ENCODE data around the gene TMIGD2. TPM values are rescaled to one million over a fixed set of nuclear protein-coding genes. Genes with fewer than 3 reads are reported as not detected.

The TMIGD2 gene
- total and polyA plus RNA-seq, 5 experiments from 2014 or later = 41.6 to 105 (median 65.8) TPM

GRCh38 chr19:4272894-4273293, 29.3 kb downstream of the TMIGD2 start:
- no peak for ATAC-seq
- Mint-ChIP-seq H3K36me3 (peaks cover 0 to 29% (median 13%) of the 10 kb centered on the region in 3 donors), H3K9me3 (no peaks in the 10 kb centered on the region), H3K4me3 (no peak overlapping the region), H3K27me3 (no peaks in the 10 kb centered on the region), H3K4me1 (peaks cover 0 to 4% (median 0%) of the 10 kb centered on the region in 4 donors), H3K27ac (peak overlapping the region in 2 of 10 donors; percentile 24 to 29)
- DNase-seq = no peak
- POLR2A ChIA-PET = no interaction called here

- Mint-ChIP-seq H3K4me3 (no peak overlapping the region), H3K36me3 (peaks cover 4 to 66% (median 21%) of the 10 kb centered on the region in 3 donors), H3K27me3 (no peaks in the 10 kb centered on the region), H3K9me3 (no peaks in the 10 kb centered on the region), H3K27ac (peak overlapping the region in 2 of 10 donors; percentile 48 to 59), H3K4me1 (peaks cover 13 to 33% (median 30%) of the 10 kb centered on the region in 4 donors)
- POLR2A ChIA-PET = interaction anchor here (3.0 to 3.8 kb wide), 2 partner anchors 74 to 84 kb away, joined by 15 to 18 read pairs; partner anchors contain the start of gene MPND
- DNase-seq = no peak
- ATAC-seq = no peak
Observed at GRCh38 chr19:4268816-4269430, 33.3 kb downstream of the TMIGD2 start.

- ATAC-seq (no peak), DNase-seq (no peak)
- POLR2A ChIA-PET = interaction anchor here (0.7 to 3.8 kb wide), 7 partner anchors 33 to 257 kb away, joined by 4 to 18 read pairs (median 6); partner anchors contain the start of genes MPND and SH3GL1
- H3K36me3 Mint-ChIP-seq = peaks cover 4 to 74% (median 21%) of the 10 kb centered on the region in 3 donors
- no peaks in the 10 kb centered on the region for H3K9me3 Mint-ChIP-seq
- no peaks in the 10 kb centered on the region for H3K27me3 Mint-ChIP-seq
- no peak overlapping the region for H3K4me3 Mint-ChIP-seq
- peak overlapping the region in 5 of 10 donors; percentile 24 to 59 (median 48) for H3K27ac Mint-ChIP-seq
- peaks cover 13 to 34% (median 32%) of the 10 kb centered on the region in 4 donors for H3K4me1 Mint-ChIP-seq
Observed at GRCh38 chr19:4267901-4268815, 34.0 kb downstream of the TMIGD2 start.

GRCh38 chr19:4267101-4267900, 34.9 kb downstream of the TMIGD2 start:
- Mint-ChIP-seq H3K4me1 (peaks cover 13 to 34% (median 33%) of the 10 kb centered on the region in 4 donors), H3K9me3 (no peaks in the 10 kb centered on the region), H3K27me3 (no peaks in the 10 kb centered on the region), H3K4me3 (peak overlapping the region in 1 of 10 donors; percentile 22), H3K27ac (peak overlapping the region in 7 of 10 donors; percentile 12 to 75 (median 70)), H3K36me3 (peaks cover 4 to 81% (median 21%) of the 10 kb centered on the region in 3 donors)
- peak; percentile 60 to 72 for ATAC-seq
- peak; percentile 43 to 81 (median 58) for DNase-seq
- POLR2A ChIA-PET = interaction anchor here (0.7 to 3.8 kb wide), 8 partner anchors 34 to 258 kb away, joined by 3 to 18 read pairs (median 6); partner anchors contain the start of genes MPND and SH3GL1

- H3K9me3 Mint-ChIP-seq = no peaks in the 10 kb centered on the region
- peaks cover 4 to 82% (median 14%) of the 10 kb centered on the region in 3 donors for H3K36me3 Mint-ChIP-seq
- H3K27ac Mint-ChIP-seq = peak overlapping the region in 6 of 10 donors; percentile 11 to 88 (median 54)
- H3K27me3 Mint-ChIP-seq = no peaks in the 10 kb centered on the region
- DNase-seq (no peak), ATAC-seq (no peak)
- peak overlapping the region in 1 of 10 donors; percentile 40 for H3K4me3 Mint-ChIP-seq
- POLR2A ChIA-PET = interaction anchor here (0.7 to 3.8 kb wide), 6 partner anchors 77 to 281 kb away, joined by 3 to 18 read pairs (median 6); partner anchors contain the start of genes EEF2, MPND and SH3GL1
- peaks cover 13 to 34% (median 33%) of the 10 kb centered on the region in 4 donors for H3K4me1 Mint-ChIP-seq
Observed at GRCh38 chr19:4266253-4267000, 35.8 kb downstream of the TMIGD2 start.

DNA sequence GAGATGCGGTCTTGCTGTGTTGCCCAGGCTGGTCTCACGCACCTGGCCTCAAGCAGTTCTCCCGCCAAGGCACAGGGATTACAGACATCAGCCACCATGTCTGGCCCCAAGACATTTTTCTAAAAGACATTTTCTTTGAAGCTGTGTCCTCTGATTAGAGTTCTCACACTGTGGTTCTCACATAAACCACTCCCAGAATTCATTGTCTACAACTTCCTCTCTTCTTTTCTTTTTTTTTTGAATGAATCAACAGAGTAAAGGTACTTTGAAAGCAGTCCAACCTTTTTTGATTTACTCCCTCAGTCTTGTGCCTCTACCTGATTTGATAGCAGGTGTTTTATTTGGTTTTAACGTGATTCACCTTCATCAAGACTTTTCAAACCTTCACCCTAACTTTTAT, 37.4 kb downstream of the TMIGD2 start:
- peak; percentile 59 to 78 for ATAC-seq
- H3K4me3 Mint-ChIP-seq = peak overlapping the region in 8 of 10 donors; percentile 29 to 72 (median 54)
- POLR2A ChIA-PET = interaction anchor here (0.7 to 2.3 kb wide), 4 partner anchors 16 to 388 kb away, joined by 3 to 8 read pairs (median 5); partner anchors contain the start of gene MPND
- peaks cover 4 to 86% (median 16%) of the 10 kb centered on the region in 3 donors for H3K36me3 Mint-ChIP-seq
- H3K27ac Mint-ChIP-seq = peak overlapping the region; percentile 10 to 91 (median 77)
- H3K27me3 Mint-ChIP-seq = no peaks in the 10 kb centered on the region
- H3K4me1 Mint-ChIP-seq = peaks cover 15 to 36% (median 33%) of the 10 kb centered on the region in 4 donors
- DNase-seq = peak in 3 of 10 donors; percentile 52 to 55 (median 55)
- H3K9me3 Mint-ChIP-seq = no peaks in the 10 kb centered on the region

DNA sequence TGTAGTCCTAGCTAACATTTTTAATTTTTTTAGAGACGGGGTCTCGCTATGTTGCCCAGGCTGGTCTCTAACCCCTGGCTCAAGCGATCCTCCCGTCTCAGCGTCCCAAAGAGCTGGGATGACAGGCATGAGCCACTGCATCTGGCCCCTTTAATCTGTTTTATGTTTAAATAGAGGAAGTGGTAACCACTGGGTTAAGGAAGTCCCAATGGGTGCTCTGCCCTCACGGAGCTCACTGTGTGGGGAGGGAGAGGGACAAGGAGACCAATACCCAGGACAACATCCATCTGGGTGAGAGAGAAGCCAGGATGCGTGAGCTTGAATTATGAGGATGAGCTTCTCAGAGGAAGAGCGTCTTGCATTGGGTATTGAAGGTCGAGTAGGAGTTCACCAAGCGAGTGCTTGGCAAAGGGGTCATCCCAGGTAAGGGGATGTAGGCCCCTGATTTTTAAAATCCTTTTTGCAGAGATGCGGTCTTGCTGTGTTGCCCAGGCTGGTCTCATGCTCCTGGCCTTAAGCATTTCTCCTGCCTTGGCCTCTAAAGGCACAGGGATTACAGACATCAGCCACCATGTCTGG, 41.5 kb downstream of the TMIGD2 start:
- Mint-ChIP-seq H3K4me3 (peak overlapping the region in 2 of 10 donors; percentile 48 to 49), H3K36me3 (peaks cover 0 to 89% (median 14%) of the 10 kb centered on the region in 3 donors), H3K27ac (peak overlapping the region in 1 of 10 donors; percentile 24), H3K4me1 (peaks cover 6 to 19% (median 14%) of the 10 kb centered on the region in 4 donors), H3K27me3 (no peaks in the 10 kb centered on the region), H3K9me3 (no peaks in the 10 kb centered on the region)
- POLR2A ChIA-PET = interaction anchor here (1.2 kb wide), 1 partner anchor 106 kb away, joined by 3 read pairs; no protein-coding TSS in a partner anchor
- ATAC-seq (no peak), DNase-seq (no peak)

DNA sequence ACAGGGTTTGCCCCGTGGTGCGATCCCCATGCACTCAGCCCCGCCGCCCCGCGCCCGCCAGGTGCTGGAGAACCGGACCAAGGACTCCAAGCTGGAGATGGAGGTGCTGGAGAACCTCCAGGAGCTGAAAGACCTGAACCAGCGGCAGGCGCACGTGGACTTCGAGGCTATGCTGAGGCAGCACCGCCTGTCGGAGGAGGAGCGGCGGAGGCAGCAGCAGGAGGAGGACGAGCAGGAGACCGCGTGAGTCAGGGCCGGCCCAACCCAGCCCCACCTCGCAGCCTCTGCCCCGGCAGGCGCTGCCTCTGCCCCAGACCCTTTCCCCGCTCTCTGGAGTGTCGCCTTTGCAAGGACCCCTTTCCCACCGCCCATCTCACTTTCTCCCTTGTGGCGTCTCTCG, 44.0 kb downstream of the TMIGD2 start:
- peaks cover 6 to 90% (median 38%) of the 10 kb centered on the region in 3 donors for H3K36me3 Mint-ChIP-seq
- no peaks in the 10 kb centered on the region for H3K27me3 Mint-ChIP-seq
- DNase-seq = no peak
- peaks cover 2 to 7% (median 3%) of the 10 kb centered on the region in 4 donors for H3K4me1 Mint-ChIP-seq
- POLR2A ChIA-PET = no interaction called here
- H3K27ac Mint-ChIP-seq = peak overlapping the region in 1 of 10 donors; percentile 65
- H3K4me3 Mint-ChIP-seq = no peak overlapping the region
- no peaks in the 10 kb centered on the region for H3K9me3 Mint-ChIP-seq
- no peak for ATAC-seq

DNA sequence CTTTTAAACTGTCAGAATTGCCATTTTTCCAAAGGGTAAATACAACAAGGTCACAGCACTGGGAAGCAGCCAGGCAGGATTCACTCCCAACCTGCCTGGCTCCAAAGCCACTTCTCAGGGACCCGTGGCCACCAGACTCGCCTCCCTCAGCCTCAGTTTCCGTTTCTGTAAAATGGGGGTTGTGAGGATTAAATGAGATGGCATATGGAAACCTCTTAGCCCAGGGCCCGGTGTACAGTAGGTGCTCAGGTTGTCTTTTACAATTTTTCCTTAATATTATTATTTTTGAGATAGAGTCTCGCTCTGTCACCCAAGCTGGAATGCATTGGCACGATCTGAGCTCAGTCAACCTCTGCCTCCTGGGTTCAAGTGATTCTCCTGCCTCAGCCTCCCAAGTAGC, 45.2 kb downstream of the TMIGD2 start:
- Mint-ChIP-seq H3K4me1 (peaks cover 0 to 7% (median 3%) of the 10 kb centered on the region in 4 donors), H3K27ac (no peak overlapping the region), H3K36me3 (peaks cover 6 to 90% (median 45%) of the 10 kb centered on the region in 3 donors), H3K27me3 (no peaks in the 10 kb centered on the region), H3K9me3 (no peaks in the 10 kb centered on the region), H3K4me3 (no peak overlapping the region)
- POLR2A ChIA-PET = interaction anchor here (1.9 kb wide), 1 partner anchor 10 kb away, joined by 6 read pairs; the partner anchor contains the start of gene YJU2
- DNase-seq (no peak), ATAC-seq (no peak)

GRCh38 chr19:4256563-4256962, 45.6 kb downstream of the TMIGD2 start:
- no peaks in the 10 kb centered on the region for H3K27me3 Mint-ChIP-seq
- H3K27ac Mint-ChIP-seq = no peak overlapping the region
- peaks cover 6 to 90% (median 47%) of the 10 kb centered on the region in 3 donors for H3K36me3 Mint-ChIP-seq
- DNase-seq (no peak), ATAC-seq (no peak)
- POLR2A ChIA-PET = interaction anchor here (1.9 kb wide), 1 partner anchor 10 kb away, joined by 6 read pairs; the partner anchor contains the start of gene YJU2
- H3K4me3 Mint-ChIP-seq = no peak overlapping the region
- H3K9me3 Mint-ChIP-seq = no peaks in the 10 kb centered on the region
- peaks cover 0 to 7% (median 3%) of the 10 kb centered on the region in 4 donors for H3K4me1 Mint-ChIP-seq
